SK-N-SH treated with all-trans-retinoic acid at 6 μM for 48 hours (cell line): Measurements from ENCODE around the gene PIM1.

Experiments
- ATAC-seq: fragments of 200-7000 bp; cut with Tn5 transposase; 3 replicates; pipeline ENCODE4 v1.9.1; 2020; ENCODE audit warnings: mild to moderate bottlenecking, moderate library complexity
- ARNTL ChIP-seq: fragments of 450-650 bp; formaldehyde crosslinking; IDR thresholded peaks from 2 replicates; pipeline ENCODE4 v1.5.0; 2020; ENCODE audit warnings: low read depth, mild to moderate bottlenecking, moderate library complexity, borderline replicate concordance
- BACH2 ChIP-seq: fragments of 250-450 bp; sonication (Bioruptor Pico); IDR thresholded peaks from 2 replicates; pipeline ENCODE4 v1.9.0; 2021; ENCODE audit warnings: mild to moderate bottlenecking, borderline replicate concordance
- CSDC2 ChIP-seq: fragments of 250-450 bp; sonication (Bioruptor Pico); IDR thresholded peaks from 2 replicates; pipeline ENCODE4 v1.5.0; 2020; ENCODE audit warnings: mild to moderate bottlenecking, moderate library complexity
- ESRRG ChIP-seq: fragments of 250-450 bp; sonication (Bioruptor Pico); IDR thresholded peaks from 2 replicates; pipeline ENCODE4 v1.6.1; 2021; ENCODE audit warnings: mild to moderate bottlenecking
- GLIS3 ChIP-seq: fragments of 250-450 bp; sonication (Bioruptor Pico); IDR thresholded peaks from 2 replicates; pipeline ENCODE4 v1.5.0; 2020; ENCODE audit warnings: mild to moderate bottlenecking, moderate library complexity
- ISL1 ChIP-seq: fragments of 250-450 bp; sonication (Bioruptor Pico); IDR thresholded peaks from 2 replicates; pipeline ENCODE4 v2.1.2; 2022; ENCODE audit warnings: mild to moderate bottlenecking, moderate library complexity
- OSR1 ChIP-seq: fragments of 250-450 bp; sonication (Bioruptor Pico); IDR thresholded peaks from 2 replicates; pipeline ENCODE4 v1.8.0; 2022; ENCODE audit warnings: moderate library complexity, mild to moderate bottlenecking, inconsistent platforms
- PATZ1 ChIP-seq: fragments of 250-450 bp; sonication (Bioruptor Pico); IDR thresholded peaks from 2 replicates; pipeline ENCODE4 v1.8.0; 2020; ENCODE audit warnings: mild to moderate bottlenecking, moderate library complexity, borderline replicate concordance
- PPARA ChIP-seq: fragments of 250-450 bp; sonication (Bioruptor Pico); IDR thresholded peaks from 2 replicates; pipeline ENCODE4 v1.5.0; 2020; ENCODE audit warnings: mild to moderate bottlenecking, borderline replicate concordance
- RARB ChIP-seq: fragments of 250-450 bp; sonication (Bioruptor Pico); IDR thresholded peaks from 2 replicates; pipeline ENCODE4 v1.8.0; 2021; ENCODE audit warnings: mild to moderate bottlenecking, moderate library complexity
- SNAI2 ChIP-seq: fragments of 250-450 bp; sonication (Bioruptor Pico); IDR thresholded peaks from 2 replicates; pipeline ENCODE4 v1.5.0; 2020; ENCODE audit warnings: mild to moderate bottlenecking, moderate library complexity
- TCF4 ChIP-seq: fragments of 250-450 bp; sonication (Bioruptor Pico); IDR thresholded peaks from 2 replicates; pipeline ENCODE4 v1.8.0; 2021; ENCODE audit warnings: mild to moderate bottlenecking, moderate library complexity, borderline replicate concordance
- TOX ChIP-seq: fragments of 250-450 bp; sonication (Bioruptor Pico); IDR thresholded peaks from 2 replicates; pipeline ENCODE4 v1.8.0; 2021; ENCODE audit warnings: mild to moderate bottlenecking, moderate library complexity, borderline replicate concordance
- ZFP3 ChIP-seq: fragments of 250-450 bp; sonication (Bioruptor Pico); IDR thresholded peaks from 2 replicates; pipeline ENCODE4 v1.5.0; 2020; ENCODE audit warnings: mild to moderate bottlenecking, moderate library complexity
- ZFP30 ChIP-seq: fragments of 450-650 bp; formaldehyde crosslinking; IDR thresholded peaks from 2 replicates; pipeline ENCODE4 v1.5.0; 2022; ENCODE audit warnings: mild to moderate bottlenecking, moderate library complexity
- ZNF565 ChIP-seq: fragments of 450-650 bp; formaldehyde crosslinking; conservative IDR thresholded peaks from 2 replicates; pipeline ENCODE4 v1.5.0; 2020; ENCODE audit warnings: low read depth, mild to moderate bottlenecking, moderate library complexity
- ZNF8 ChIP-seq: fragments of 450-650 bp; formaldehyde crosslinking; IDR thresholded peaks from 2 replicates; pipeline ENCODE4 v1.5.0; 2020; ENCODE audit warnings: mild to moderate bottlenecking, moderate library complexity
- TF ChIP-seq, protein P1 (sequence below): fragments of 250-450 bp; sonication (Bioruptor Pico); IDR thresholded peaks from 2 replicates; pipeline ENCODE4 v1.5.1; 2021; ENCODE audit warnings: mild to moderate bottlenecking, moderate library complexity
- TF ChIP-seq, protein P2 (sequence below): fragments of 250-450 bp; sonication (Bioruptor Pico); IDR thresholded peaks from 2 replicates; pipeline ENCODE4 v1.5.1; 2020; ENCODE audit warnings: low read depth, mild to moderate bottlenecking, moderate library complexity
- TF ChIP-seq, protein P3 (sequence below): fragments of 250-450 bp; sonication (Bioruptor Pico); IDR thresholded peaks from 2 replicates; pipeline ENCODE4 v1.5.0; 2020; ENCODE audit warnings: mild to moderate bottlenecking, moderate library complexity

The PIM1 gene

GRCh38 chr6:37221585-37222124 is 51.7 kb downstream of the PIM1 start:
- no peak for TF ChIP-seq ARNTL
- TF ChIP-seq CSDC2: no peak
- TF ChIP-seq, all 23 proteins: peak for 0
- no peak for ATAC-seq

GRCh38 chr6:37222125-37222967 is 52.4 kb downstream of the PIM1 start:
- peak; percentile 98 for ATAC-seq
- TF ChIP-seq ARNTL (no peak), ZFP30 (CRISPR knock-in tag) (no peak), TCF4 (CRISPR knock-in tag) (peak; percentile 38; the same call in 1 of the 2 replicates), GLIS3 (CRISPR knock-in tag) (no peak), PATZ1 (CRISPR knock-in tag) (peak; percentile 76; the same call in 1 of the 2 replicates), ZFP3 (CRISPR knock-in tag) (no peak), ZNF565 (CRISPR knock-in tag) (no peak)
- TF ChIP-seq, protein P1, sequence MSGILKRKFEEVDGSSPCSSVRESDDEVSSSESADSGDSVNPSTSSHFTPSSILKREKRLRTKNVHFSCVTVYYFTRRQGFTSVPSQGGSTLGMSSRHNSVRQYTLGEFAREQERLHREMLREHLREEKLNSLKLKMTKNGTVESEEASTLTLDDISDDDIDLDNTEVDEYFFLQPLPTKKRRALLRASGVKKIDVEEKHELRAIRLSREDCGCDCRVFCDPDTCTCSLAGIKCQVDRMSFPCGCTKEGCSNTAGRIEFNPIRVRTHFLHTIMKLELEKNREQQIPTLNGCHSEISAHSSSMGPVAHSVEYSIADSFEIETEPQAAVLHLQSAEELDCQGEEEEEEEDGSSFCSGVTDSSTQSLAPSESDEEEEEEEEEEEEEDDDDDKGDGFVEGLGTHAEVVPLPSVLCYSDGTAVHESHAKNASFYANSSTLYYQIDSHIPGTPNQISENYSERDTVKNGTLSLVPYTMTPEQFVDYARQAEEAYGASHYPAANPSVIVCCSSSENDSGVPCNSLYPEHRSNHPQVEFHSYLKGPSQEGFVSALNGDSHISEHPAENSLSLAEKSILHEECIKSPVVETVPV: no peak
- TF ChIP-seq, protein P2, sequence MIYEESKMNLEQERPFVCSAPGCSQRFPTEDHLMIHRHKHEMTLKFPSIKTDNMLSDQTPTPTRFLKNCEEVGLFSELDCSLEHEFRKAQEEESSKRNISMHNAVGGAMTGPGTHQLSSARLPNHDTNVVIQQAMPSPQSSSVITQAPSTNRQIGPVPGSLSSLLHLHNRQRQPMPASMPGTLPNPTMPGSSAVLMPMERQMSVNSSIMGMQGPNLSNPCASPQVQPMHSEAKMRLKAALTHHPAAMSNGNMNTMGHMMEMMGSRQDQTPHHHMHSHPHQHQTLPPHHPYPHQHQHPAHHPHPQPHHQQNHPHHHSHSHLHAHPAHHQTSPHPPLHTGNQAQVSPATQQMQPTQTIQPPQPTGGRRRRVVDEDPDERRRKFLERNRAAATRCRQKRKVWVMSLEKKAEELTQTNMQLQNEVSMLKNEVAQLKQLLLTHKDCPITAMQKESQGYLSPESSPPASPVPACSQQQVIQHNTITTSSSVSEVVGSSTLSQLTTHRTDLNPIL: no peak
- TF ChIP-seq, protein P3, sequence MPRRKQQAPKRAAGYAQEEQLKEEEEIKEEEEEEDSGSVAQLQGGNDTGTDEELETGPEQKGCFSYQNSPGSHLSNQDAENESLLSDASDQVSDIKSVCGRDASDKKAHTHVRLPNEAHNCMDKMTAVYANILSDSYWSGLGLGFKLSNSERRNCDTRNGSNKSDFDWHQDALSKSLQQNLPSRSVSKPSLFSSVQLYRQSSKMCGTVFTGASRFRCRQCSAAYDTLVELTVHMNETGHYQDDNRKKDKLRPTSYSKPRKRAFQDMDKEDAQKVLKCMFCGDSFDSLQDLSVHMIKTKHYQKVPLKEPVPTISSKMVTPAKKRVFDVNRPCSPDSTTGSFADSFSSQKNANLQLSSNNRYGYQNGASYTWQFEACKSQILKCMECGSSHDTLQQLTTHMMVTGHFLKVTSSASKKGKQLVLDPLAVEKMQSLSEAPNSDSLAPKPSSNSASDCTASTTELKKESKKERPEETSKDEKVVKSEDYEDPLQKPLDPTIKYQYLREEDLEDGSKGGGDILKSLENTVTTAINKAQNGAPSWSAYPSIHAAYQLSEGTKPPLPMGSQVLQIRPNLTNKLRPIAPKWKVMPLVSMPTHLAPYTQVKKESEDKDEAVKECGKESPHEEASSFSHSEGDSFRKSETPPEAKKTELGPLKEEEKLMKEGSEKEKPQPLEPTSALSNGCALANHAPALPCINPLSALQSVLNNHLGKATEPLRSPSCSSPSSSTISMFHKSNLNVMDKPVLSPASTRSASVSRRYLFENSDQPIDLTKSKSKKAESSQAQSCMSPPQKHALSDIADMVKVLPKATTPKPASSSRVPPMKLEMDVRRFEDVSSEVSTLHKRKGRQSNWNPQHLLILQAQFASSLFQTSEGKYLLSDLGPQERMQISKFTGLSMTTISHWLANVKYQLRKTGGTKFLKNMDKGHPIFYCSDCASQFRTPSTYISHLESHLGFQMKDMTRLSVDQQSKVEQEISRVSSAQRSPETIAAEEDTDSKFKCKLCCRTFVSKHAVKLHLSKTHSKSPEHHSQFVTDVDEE (CRISPR knock-in tag): no peak

DNA sequence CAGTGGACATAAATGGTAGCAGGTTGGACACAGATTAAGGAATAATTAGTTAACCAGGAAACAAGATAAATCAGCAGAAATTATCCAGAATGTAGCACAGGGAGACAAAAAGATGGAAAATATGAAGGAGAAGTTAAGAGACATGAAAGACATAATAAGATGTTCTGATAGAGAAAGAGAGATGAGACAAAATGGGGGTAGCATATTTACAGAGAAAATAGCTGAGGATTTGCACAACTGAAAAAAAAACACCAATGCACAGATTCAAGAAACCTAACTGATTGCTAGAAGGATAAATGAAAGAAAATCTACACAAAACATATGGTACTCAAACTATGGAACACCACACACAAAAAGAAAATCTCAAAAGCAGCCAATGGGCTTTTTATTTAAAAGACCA is 53.0 kb downstream of the PIM1 start:
- no peak for ATAC-seq
- TF ChIP-seq OSR1 (no peak), BACH2 (CRISPR knock-in tag) (no peak), PPARA (CRISPR knock-in tag) (no peak), GLIS3 (CRISPR knock-in tag) (no peak), TCF4 (CRISPR knock-in tag) (no peak), TOX (CRISPR knock-in tag) (no peak), ZNF565 (CRISPR knock-in tag) (no peak), ZNF8 (CRISPR knock-in tag) (no peak), ZFP3 (CRISPR knock-in tag) (no peak), ZFP30 (CRISPR knock-in tag) (no peak), RARB (CRISPR knock-in tag) (no peak), SNAI2 (CRISPR knock-in tag) (no peak), ESRRG (no peak), ISL1 (no peak), PATZ1 (CRISPR knock-in tag) (no peak), ARNTL (no peak)
- TF ChIP-seq, protein P2: no peak
- TF ChIP-seq, protein P3 (CRISPR knock-in tag): no peak
- TF ChIP-seq, protein P1: no peak
